DOHH2 (cell line): Measurements from ENCODE around the gene COPA.

ENCODE experiments used
- H3F3A ChIP-seq: fragments of 200-600 bp; sonication (generic), shearing (Covaris generic); 2 replicates; pipeline ENCODE4 v1.6.0; 2016; ENCODE audit warnings: antibody characterized with exemption, mild to moderate bottlenecking; ENCODE audit not compliant: control insufficient read depth, insufficient read depth
- H3K27ac ChIP-seq: fragments of 200-600 bp; sonication (generic); 2 replicates; pipeline ENCODE4 v1.5.1; 2014; ENCODE audit warnings: low read depth, mild to moderate bottlenecking, low read length, moderate library complexity
- H3K27me3 ChIP-seq: fragments of 200-600 bp; sonication (generic); 2 replicates; pipeline ENCODE4 v1.6.1; 2014; ENCODE audit warnings: mild to moderate bottlenecking, low read length, mixed read lengths; ENCODE audit not compliant: control insufficient read depth
- H3K36me3 ChIP-seq: fragments of 200-600 bp; sonication (generic); 2 replicates; pipeline ENCODE4 v1.6.1; 2014; ENCODE audit warnings: mild to moderate bottlenecking, low read length, moderate library complexity, mixed read lengths; ENCODE audit not compliant: control insufficient read depth
- H3K4me1 ChIP-seq: fragments of 200-600 bp; sonication (generic); 2 replicates; pipeline ENCODE4 v1.6.1; 2014; ENCODE audit warnings: mild to moderate bottlenecking, low read length, mixed read lengths; ENCODE audit not compliant: control insufficient read depth
- H3K4me2 ChIP-seq: fragments of 200-600 bp; sonication (generic); 2 replicates; pipeline ENCODE4 v1.6.0; 2014; ENCODE audit warnings: mild to moderate bottlenecking, low read length, moderate library complexity
- H3K4me3 ChIP-seq: fragments of 200-600 bp; sonication (generic); 2 replicates; pipeline ENCODE4 v1.5.1; 2014; ENCODE audit warnings: mild to moderate bottlenecking, low read length, mixed read lengths
- H3K79me2 ChIP-seq: fragments of 200-600 bp; sonication (generic); 2 replicates; pipeline ENCODE4 v1.6.1; 2014; ENCODE audit warnings: mild to moderate bottlenecking, low read length, mixed read lengths; ENCODE audit not compliant: control insufficient read depth
- H3K9me2 ChIP-seq: fragments of 200-600 bp; sonication (generic); replicated peaks from 2 replicates; pipeline ENCODE4 v1.6.1; 2014; ENCODE audit warnings: mild to moderate bottlenecking, low read length, mixed read lengths; ENCODE audit not compliant: control insufficient read depth
- H3K9me3 ChIP-seq: fragments of 200-600 bp; sonication (generic); 2 replicates; pipeline ENCODE4 v1.6.1; 2014; ENCODE audit warnings: antibody characterized with exemption, low read length, mixed read lengths; ENCODE audit not compliant: control insufficient read depth, insufficient read depth
- H4K20me1 ChIP-seq: fragments of 200-600 bp; sonication (generic); 2 replicates; pipeline ENCODE4 v1.6.0; 2014; ENCODE audit warnings: low read depth, mild to moderate bottlenecking, antibody characterized with exemption, low read length, moderate library complexity; ENCODE audit not compliant: control insufficient read depth, insufficient read depth
- EZH2phosphoT487 ChIP-seq: fragments of 200-600 bp; sonication (generic); IDR thresholded peaks from 2 replicates; pipeline ENCODE4 v1.6.1; 2017; ENCODE audit warnings: borderline replicate concordance, mild to moderate bottlenecking, antibody characterized with exemption, low read length, moderate library complexity, mixed read lengths
- TF ChIP-seq, protein P1 (sequence below): fragments of 200-600 bp; sonication (generic); IDR thresholded peaks from one replicate; pipeline ENCODE4 v1.5.1; 2014; ENCODE audit warnings: antibody characterized with exemption, mild to moderate bottlenecking, low read depth, low read length; ENCODE audit not compliant: poor library complexity, severe bottlenecking

Gene COPA

DNA sequence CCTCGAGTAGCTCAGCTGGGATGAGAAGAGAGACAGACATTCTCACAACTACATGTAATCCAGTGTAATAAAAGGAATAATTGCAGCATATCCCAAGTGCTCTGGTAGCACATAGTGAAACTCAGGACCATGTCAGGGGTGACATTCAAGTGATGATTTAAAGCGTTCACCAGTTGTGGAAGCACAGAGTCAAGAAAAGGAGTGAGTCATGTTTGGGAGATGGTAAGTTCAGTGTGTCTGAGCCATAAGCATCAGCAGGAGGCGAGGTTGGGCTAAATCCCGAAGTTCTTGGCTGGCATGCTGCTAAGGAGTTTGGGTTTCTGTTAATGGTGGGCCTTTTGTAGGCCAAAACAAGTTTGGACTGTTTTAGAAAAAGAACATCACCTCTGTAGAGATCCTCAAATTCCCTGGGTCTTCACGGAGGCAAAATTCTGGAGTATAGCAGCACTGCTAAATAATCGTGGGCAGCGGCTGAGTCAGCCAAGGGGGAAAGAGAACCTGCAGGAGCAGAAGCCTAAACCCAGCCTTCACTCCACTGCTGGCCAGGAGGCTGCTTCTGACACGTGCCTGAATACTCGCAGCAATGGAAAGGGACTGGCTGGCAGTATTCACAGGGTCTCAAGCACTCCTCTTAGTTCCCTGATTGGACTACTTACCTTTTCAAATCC is 16.6 kb upstream of the COPA start:
- Histone ChIP-seq H4K20me1 (no peaks in the 10 kb centered on the region), H3K27ac (no peak overlapping the region), H3K27me3 (no peaks in the 10 kb centered on the region), H3K4me3 (no peak overlapping the region), H3K9me3 (no peaks in the 10 kb centered on the region), H3F3A (no peaks in the 10 kb centered on the region), H3K4me2 (no peak overlapping the region), H3K9me2 (no peaks in the 10 kb centered on the region), H3K36me3 (peaks cover 42% of the 10 kb centered on the region), H3K4me1 (no peaks in the 10 kb centered on the region), H3K79me2 (no peaks in the 10 kb centered on the region)
- TF ChIP-seq, protein P1, sequence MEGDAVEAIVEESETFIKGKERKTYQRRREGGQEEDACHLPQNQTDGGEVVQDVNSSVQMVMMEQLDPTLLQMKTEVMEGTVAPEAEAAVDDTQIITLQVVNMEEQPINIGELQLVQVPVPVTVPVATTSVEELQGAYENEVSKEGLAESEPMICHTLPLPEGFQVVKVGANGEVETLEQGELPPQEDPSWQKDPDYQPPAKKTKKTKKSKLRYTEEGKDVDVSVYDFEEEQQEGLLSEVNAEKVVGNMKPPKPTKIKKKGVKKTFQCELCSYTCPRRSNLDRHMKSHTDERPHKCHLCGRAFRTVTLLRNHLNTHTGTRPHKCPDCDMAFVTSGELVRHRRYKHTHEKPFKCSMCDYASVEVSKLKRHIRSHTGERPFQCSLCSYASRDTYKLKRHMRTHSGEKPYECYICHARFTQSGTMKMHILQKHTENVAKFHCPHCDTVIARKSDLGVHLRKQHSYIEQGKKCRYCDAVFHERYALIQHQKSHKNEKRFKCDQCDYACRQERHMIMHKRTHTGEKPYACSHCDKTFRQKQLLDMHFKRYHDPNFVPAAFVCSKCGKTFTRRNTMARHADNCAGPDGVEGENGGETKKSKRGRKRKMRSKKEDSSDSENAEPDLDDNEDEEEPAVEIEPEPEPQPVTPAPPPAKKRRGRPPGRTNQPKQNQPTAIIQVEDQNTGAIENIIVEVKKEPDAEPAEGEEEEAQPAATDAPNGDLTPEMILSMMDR, result no peak
- TF ChIP-seq EZH2phosphoT487, result no peak

- TF ChIP-seq, protein P1, result no peak
- no peak for TF ChIP-seq EZH2phosphoT487
- Histone ChIP-seq H3K9me2 (no peaks in the 10 kb centered on the region), H3K36me3 (peaks cover 58% of the 10 kb centered on the region)
Measured at GRCh38 chr1:160358073-160358472, 15.0 kb upstream of the COPA start.

DNA sequence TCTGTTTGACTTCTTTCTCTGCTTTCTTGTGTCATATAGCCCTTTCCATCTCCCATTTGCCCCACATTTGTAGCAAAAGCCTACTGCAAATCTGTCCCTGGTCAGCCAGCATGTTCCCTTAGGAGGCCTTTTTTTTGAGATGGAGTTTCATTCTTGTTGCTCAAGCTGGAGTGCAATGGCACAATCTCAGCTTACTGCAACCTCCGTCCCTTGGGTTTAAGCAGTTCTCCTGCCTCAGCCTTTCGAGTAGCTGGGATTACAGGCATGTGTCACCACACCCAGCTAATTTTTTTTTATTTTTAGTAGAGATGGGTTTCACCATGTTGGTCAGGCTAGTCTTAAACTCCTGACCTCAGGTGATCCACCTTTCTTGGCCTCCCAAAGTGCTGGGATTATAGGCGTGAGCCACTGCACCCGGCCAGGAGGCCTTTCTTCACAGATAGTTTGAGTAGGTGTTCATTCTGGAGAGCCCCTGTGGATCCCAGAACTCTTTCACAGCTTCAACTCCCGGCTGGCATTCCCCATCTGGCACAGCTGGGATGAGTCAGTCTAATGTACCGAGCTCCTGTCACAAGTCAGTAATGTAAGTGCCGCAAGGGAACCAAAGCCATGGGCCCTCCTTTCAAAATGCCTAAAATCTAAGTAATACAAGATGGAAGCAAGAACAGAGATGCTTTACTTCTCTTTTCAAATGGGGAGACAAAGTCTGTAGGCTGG is 14.4 kb upstream of the COPA start:
- Histone ChIP-seq H3K9me3 (no peaks in the 10 kb centered on the region), H3K9me2 (no peaks in the 10 kb centered on the region), H3K4me2 (no peak overlapping the region), H3K27me3 (no peaks in the 10 kb centered on the region), H3K4me3 (no peak overlapping the region), H4K20me1 (no peaks in the 10 kb centered on the region), H3F3A (no peaks in the 10 kb centered on the region), H3K79me2 (no peaks in the 10 kb centered on the region), H3K27ac (no peak overlapping the region), H3K36me3 (peaks cover 64% of the 10 kb centered on the region), H3K4me1 (no peaks in the 10 kb centered on the region)
- TF ChIP-seq, protein P1, result no peak
- no peak for TF ChIP-seq EZH2phosphoT487

More at GRCh38 chr1:160358073-160358472, 15.0 kb upstream of the COPA start:
- Histone ChIP-seq H3F3A (no peaks in the 10 kb centered on the region), H3K4me1 (no peaks in the 10 kb centered on the region), H3K4me2 (no peak overlapping the region), H3K27ac (no peak overlapping the region), H3K9me3 (no peaks in the 10 kb centered on the region), H3K79me2 (no peaks in the 10 kb centered on the region), H3K27me3 (no peaks in the 10 kb centered on the region), H4K20me1 (no peaks in the 10 kb centered on the region), H3K4me3 (no peak overlapping the region)
